Vagina (tissue), 2 donors: ENCODE data around the gene SLA2.

Source experiments
- CTCF ChIP-seq, 3 experiments: fragments of 450-650 bp in 2 of 3; fragments of 200-600 bp in 1 of 3; sonication (generic) in 1 of 3; IDR thresholded peaks; one replicate each; pipeline ENCODE4 v1.5.1; 2017 to 2019; ENCODE audit warnings: antibody characterized with exemption in 3 of 3, mild to moderate bottlenecking in 2 of 3, moderate library complexity in 2 of 3
- POLR2A ChIP-seq, 2 donors: fragments of 450-650 bp; IDR thresholded peaks; one replicate each; pipeline ENCODE4 v1.6.1; 2017; ENCODE audit warnings: antibody characterized with exemption in 2 of 2, mild to moderate bottlenecking in 2 of 2, moderate library complexity in 2 of 2
- POLR2AphosphoS5 ChIP-seq, 2 donors: sonication (generic); formaldehyde crosslinking; IDR thresholded peaks; one replicate each; pipeline ENCODE4 v1.9.0; 2017; ENCODE audit warnings: antibody characterized with exemption in 2 of 2, mild to moderate bottlenecking in 2 of 2, low read depth in 1 of 2; ENCODE audit not compliant: insufficient read depth in 1 of 2

DNA sequence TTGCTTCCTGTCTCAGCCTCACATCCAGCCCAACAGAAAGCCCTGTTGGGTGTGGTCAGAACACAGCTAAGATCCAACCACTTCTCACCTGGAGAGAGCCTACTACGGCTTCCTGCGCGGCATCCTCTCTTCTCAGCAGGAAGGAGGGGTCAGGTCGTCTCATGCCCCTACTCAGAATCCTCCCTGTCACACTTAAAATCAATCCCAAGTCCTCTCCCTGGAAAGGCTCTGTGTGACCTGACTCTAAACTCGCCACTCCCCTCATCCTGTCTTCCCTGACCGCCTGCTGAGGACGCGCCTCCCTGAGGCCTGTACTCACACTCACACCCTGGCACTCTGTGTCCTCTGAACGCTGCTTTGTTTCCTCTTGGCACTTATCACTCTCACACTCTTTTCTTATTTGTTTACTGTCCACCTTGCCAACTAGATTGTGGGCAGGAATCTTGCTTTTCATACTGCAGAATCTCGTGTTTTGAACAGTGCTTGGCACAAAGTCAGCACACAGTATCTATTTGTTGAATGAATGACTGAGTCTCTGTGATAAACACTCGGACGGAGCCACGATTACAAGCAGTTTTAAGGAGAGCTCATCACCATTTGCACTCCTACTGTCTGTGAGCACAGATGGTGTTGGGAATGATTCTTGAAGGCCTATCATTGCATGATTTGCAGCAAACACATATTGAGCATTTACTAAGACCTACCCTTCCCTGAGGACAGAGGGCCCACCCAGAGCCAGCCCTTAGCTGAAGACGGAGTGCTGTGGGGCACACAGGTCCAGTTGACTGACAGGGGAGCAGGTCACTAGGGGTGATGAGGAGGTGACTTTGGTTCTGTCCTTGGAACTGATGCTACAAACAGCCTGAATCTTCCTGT, 21.7 kb downstream of the SLA2 start:
- TF ChIP-seq CTCF (IDR thresholded peaks at IDR 0.05), result no peak
- no peak for TF ChIP-seq POLR2A (IDR thresholded peaks at IDR 0.05)
- no peak for TF ChIP-seq POLR2AphosphoS5 (IDR thresholded peaks at IDR 0.05; ENCODE audit: insufficient read depth in 1 of 2, low read depth in 1 of 2)
